CD14-positive monocyte (primary cell): ENCODE results near the gene CCR3. TPM values are rescaled to one million over a fixed set of nuclear protein-coding genes. Genes with fewer than 3 reads are reported as not detected.
A peak's percentile ranks its signal among the peaks of the same experiment; 100 is the strongest.

Source experiments
- DNase-seq, 3 donors: peaks; one replicate each; pipeline ENCODE4 v3.0.0-alpha.2; 2011 to 2022
- H2AFZ ChIP-seq: 2 replicates; pipeline ENCODE4 v1.6.0; 2012; ENCODE audit warnings: mild to moderate bottlenecking, low read depth, low read length, inconsistent platforms; ENCODE audit not compliant: insufficient read depth, poor library complexity, severe bottlenecking
- H3K27ac ChIP-seq, 2 donors: 1 replicate in 1 of 2; 2 replicates in 1 of 2; pipeline ENCODE4 v1.5.1; 2012 to 2013; ENCODE audit warnings: low read length in 2 of 2, control low read depth in 1 of 2, inconsistent platforms in 1 of 2, low read depth in 1 of 2, mild to moderate bottlenecking in 1 of 2
- H3K27me3 ChIP-seq, 2 donors: one replicate each; pipeline versions ENCODE4 v1.6.0 to v1.6.1; 2011 to 2013; ENCODE audit warnings: low read length in 2 of 2; ENCODE audit not compliant: control insufficient read depth in 2 of 2, insufficient read depth in 2 of 2
- H3K36me3 ChIP-seq, 2 donors: replicated peaks in 1 of 2; 1 replicate in 1 of 2; 2 replicates in 1 of 2; pipeline versions ENCODE4 v1.5.1 to v1.6.1; 2012 to 2013; ENCODE audit warnings: low read length in 2 of 2, control low read depth in 1 of 2, inconsistent platforms in 1 of 2, mild to moderate bottlenecking in 1 of 2; ENCODE audit not compliant: insufficient read depth in 2 of 2, control insufficient read depth in 1 of 2
- H3K4me1 ChIP-seq, 2 donors: 1 replicate in 1 of 2; 2 replicates in 1 of 2; pipeline versions ENCODE4 v1.5.1 to v1.6.1; 2012 to 2013; ENCODE audit warnings: low read length in 2 of 2, control low read depth in 1 of 2, inconsistent platforms in 1 of 2, mild to moderate bottlenecking in 1 of 2, moderate library complexity in 1 of 2; ENCODE audit not compliant: insufficient read depth in 2 of 2, control insufficient read depth in 1 of 2
- H3K4me2 ChIP-seq: replicated peaks from 2 replicates; pipeline ENCODE3; 2012; ENCODE audit warnings: low read length, moderate library complexity, mild to moderate bottlenecking; ENCODE audit not compliant: poor library complexity, severe bottlenecking; ENCODE audit errors: extremely low read depth
- H3K4me3 ChIP-seq, 3 experiments: fragments of 200-600 bp in 1 of 3; sonication (generic) in 1 of 3; replicated peaks in 1 of 3; 1 replicate in 2 of 3; 2 replicates in 1 of 3; pipeline ENCODE4 v1.5.1; 2011 to 2013; ENCODE audit warnings: low read length in 3 of 3, mild to moderate bottlenecking in 3 of 3, control low read depth in 2 of 3, low read depth in 2 of 3, inconsistent platforms in 1 of 3, moderate library complexity in 1 of 3
- H3K79me2 ChIP-seq: 2 replicates; pipeline ENCODE4 v1.6.0; 2012; ENCODE audit warnings: mild to moderate bottlenecking, control low read depth, inconsistent platforms, low read length, moderate library complexity; ENCODE audit not compliant: insufficient read depth
- H3K9ac ChIP-seq: 2 replicates; pipeline ENCODE4 v1.6.0; 2017; ENCODE audit warnings: low read length, mild to moderate bottlenecking; ENCODE audit not compliant: insufficient read depth, poor library complexity, severe bottlenecking
- H3K9me3 ChIP-seq, 2 donors: replicated peaks in 1 of 2; 1 replicate in 1 of 2; 2 replicates in 1 of 2; pipeline versions ENCODE4 v1.5.1 to v1.6.1; 2012 to 2013; ENCODE audit warnings: low read length in 2 of 2, control low read depth in 1 of 2; ENCODE audit not compliant: control insufficient read depth in 1 of 2, insufficient read depth in 1 of 2
- H4K20me1 ChIP-seq: 2 replicates; pipeline ENCODE4 v1.6.0; 2012; ENCODE audit warnings: mild to moderate bottlenecking, low read length, control low read depth, moderate library complexity; ENCODE audit not compliant: insufficient read depth
- H3K27ac Mint-ChIP-seq, 7 donors: one replicate each; pipeline ENCODE4 v1.8.0; 2020; ENCODE audit warnings: mild to moderate bottlenecking in 7 of 7, mixed read lengths in 7 of 7, moderate library complexity in 6 of 7, inconsistent platforms in 2 of 7
- H3K27me3 Mint-ChIP-seq, 3 donors: one replicate each; pipeline ENCODE4 v1.8.0; 2021 to 2022; ENCODE audit warnings: low read depth in 3 of 3, mild to moderate bottlenecking in 3 of 3, mixed read lengths in 3 of 3, moderate library complexity in 3 of 3, inconsistent platforms in 1 of 3
- H3K36me3 Mint-ChIP-seq, 2 donors: one replicate each; pipeline ENCODE4 v1.8.0; 2020; ENCODE audit warnings: mixed read lengths in 2 of 2, inconsistent platforms in 1 of 2, mild to moderate bottlenecking in 1 of 2
- H3K4me1 Mint-ChIP-seq: one replicate; pipeline ENCODE4 v1.8.0; 2020; ENCODE audit warnings: mild to moderate bottlenecking, mixed read lengths
- H3K4me3 Mint-ChIP-seq, 2 donors: one replicate each; pipeline ENCODE4 v1.8.0; 2020; ENCODE audit warnings: mild to moderate bottlenecking in 2 of 2, mixed read lengths in 2 of 2, moderate library complexity in 1 of 2
- H3K9me3 Mint-ChIP-seq, 7 donors: one replicate each; pipeline ENCODE4 v1.8.0; 2020 to 2022; ENCODE audit warnings: mixed read lengths in 7 of 7, mild to moderate bottlenecking in 6 of 7, moderate library complexity in 6 of 7, inconsistent platforms in 2 of 7
- CTCF ChIP-seq: fragments of 200-600 bp; IDR thresholded peaks from one replicate; pipeline ENCODE4 v1.8.0; 2022; ENCODE audit warnings: antibody characterized with exemption, mild to moderate bottlenecking
- WGBS: methylation state at CpG from one replicate; pipeline ENCODE4 v1.1.5; 2013; ENCODE audit warnings: missing lambda C conversion rate; ENCODE audit not compliant: insufficient coverage; 5-methylcytosine and 5-hydroxymethylcytosine counted together
- intact Hi-C, 2 donors: fragments of 100-400 bp; cut with micrococcal nuclease; formaldehyde crosslinking; loops; one replicate each; pipeline versions ENCODE4 v1.15.0 to v1.15.1; 2023
- polyA plus RNA-seq, 3 donors: library from polyadenylated mRNA; depleted of rRNA in 1 of 3; unstranded in 2 of 3; stranded (reverse) in 1 of 3; fragments of 300-500 nt in 2 of 3; fragments of >200 nt in 1 of 3; fragmentation: Illumina TruSeq in 2 of 3; gene quantifications; 1 replicate in 2 of 3; 2 replicates in 1 of 3; pipeline ENCODE4 v1.2.3, GENCODE V29; 2012 to 2021

CCR3 gene
- polyA plus RNA-seq, 3 donors: 0.38 to 0.74 (median 0.44) TPM

DNA sequence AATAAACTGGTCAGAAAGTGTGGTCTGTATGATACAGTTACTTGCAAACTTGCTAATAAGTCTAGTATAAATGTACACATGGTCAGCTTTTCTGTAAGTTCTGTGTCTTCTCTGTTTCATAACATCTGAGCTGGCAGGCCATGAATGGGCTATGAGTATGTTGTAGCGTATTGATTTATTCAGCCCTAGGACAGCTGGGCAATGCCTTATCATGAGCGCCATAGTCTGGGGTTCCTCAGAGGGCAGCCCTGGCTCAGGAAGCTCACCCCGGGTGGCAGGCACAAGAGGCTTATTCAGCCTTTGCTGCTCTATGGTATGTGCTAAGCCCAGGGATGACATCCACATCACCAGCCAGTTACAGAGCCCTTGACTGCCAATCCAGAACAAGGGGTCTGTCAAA, 61.0 kb downstream of the CCR3 start:
- H4K20me1 ChIP-seq: no peaks in the 10 kb centered on the region
- intact Hi-C loops: loop anchor here in 1 of 2 donors (5.0 kb wide), 1 partner anchor 49 kb away; the partner anchor contains the start of gene CCR2
- no peaks in the 10 kb centered on the region for H3K9me3 ChIP-seq
- TF ChIP-seq CTCF: no peak
- Mint-ChIP-seq H3K9me3 (peaks cover 0 to 2% (median 0%) of the 10 kb centered on the region in 7 donors), H3K36me3 (no peaks in the 10 kb centered on the region), H3K4me1 (peaks cover 53% of the 10 kb centered on the region), H3K27ac (peak overlapping the region in 5 of 7 donors; percentile 54 to 96 (median 63)), H3K4me3 (no peak overlapping the region), H3K27me3 (peaks cover 0 to 3% (median 0%) of the 10 kb centered on the region in 3 donors)
- H3K4me3 ChIP-seq: no peak overlapping the region
- peak overlapping the region; percentile 55 for H2AFZ ChIP-seq
- no peaks in the 10 kb centered on the region for H3K27me3 ChIP-seq
- peak in 1 of 3 donors; percentile 22 for DNase-seq
- no peaks in the 10 kb centered on the region for H3K79me2 ChIP-seq
- WGBS: 85% methylated on average over 3 of the region's 3 CpGs
- no peak overlapping the region for H3K9ac ChIP-seq
- H3K4me2 ChIP-seq: no peak overlapping the region
- H3K27ac ChIP-seq: peak overlapping the region; percentile 27 to 67
- H3K36me3 ChIP-seq: no peaks in the 10 kb centered on the region
- peaks cover 55 to 57% of the 10 kb centered on the region in 2 donors for H3K4me1 ChIP-seq

DNA sequence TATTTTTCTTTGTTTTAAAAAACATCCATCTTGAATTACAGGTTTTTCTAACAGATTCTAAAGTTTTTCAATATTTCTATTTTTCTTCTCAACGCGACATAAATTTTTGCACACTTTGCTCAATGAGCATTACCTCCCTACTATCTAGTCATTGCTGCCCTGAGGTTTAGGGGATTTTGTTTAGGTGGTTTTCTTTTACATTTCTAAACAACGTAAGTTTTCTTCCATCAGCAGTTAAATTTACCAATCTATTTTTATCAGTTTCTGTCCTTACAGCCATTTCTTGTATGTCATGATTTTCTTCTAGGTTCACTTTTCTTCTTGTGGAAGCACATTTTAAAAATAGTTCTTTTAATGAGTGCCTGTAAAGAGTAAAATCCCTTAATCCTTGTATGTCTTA, 62.5 kb downstream of the CCR3 start:
- Histone ChIP-seq H3K9me3 (no peaks in the 10 kb centered on the region), H3K36me3 (no peaks in the 10 kb centered on the region), H3K4me3 (no peak overlapping the region), H3K27me3 (no peaks in the 10 kb centered on the region), H3K4me1 (peaks cover 40 to 49% of the 10 kb centered on the region in 2 donors), H4K20me1 (no peaks in the 10 kb centered on the region), H2AFZ (no peak overlapping the region), H3K9ac (no peak overlapping the region), H3K27ac (no peak overlapping the region), H3K79me2 (no peaks in the 10 kb centered on the region), H3K4me2 (no peak overlapping the region)
- intact Hi-C loops: loop anchor here in 1 of 2 donors (5.0 kb wide), 1 partner anchor 48 kb away; the partner anchor contains the start of gene CCR2
- no peak for DNase-seq
- WGBS: no CpG with 5 or more reads among the region's 3 CpGs
- peaks cover 0 to 3% (median 0%) of the 10 kb centered on the region in 3 donors for H3K27me3 Mint-ChIP-seq
- H3K36me3 Mint-ChIP-seq: no peaks in the 10 kb centered on the region
- no peak for TF ChIP-seq CTCF
- H3K27ac Mint-ChIP-seq: no peak overlapping the region
- H3K4me3 Mint-ChIP-seq: no peak overlapping the region
- peaks cover 0 to 2% (median 0%) of the 10 kb centered on the region in 7 donors for H3K9me3 Mint-ChIP-seq
- peaks cover 43% of the 10 kb centered on the region for H3K4me1 Mint-ChIP-seq
